Right atrium auricular region (tissue), 2 donors: ENCODE results near the gene DICER1. TPM values are rescaled to one million over a fixed set of nuclear protein-coding genes. Genes with fewer than 3 reads are reported as not detected.

Experiments used
- DNase-seq: peaks from one replicate; pipeline ENCODE4 v3.0.0-alpha.2; 2019; ENCODE audit warnings: low spot score
- H3K27ac ChIP-seq, 2 donors: fragments of 200-600 bp; sonication (generic); 1 replicate in 1 of 2; 2 replicates in 1 of 2; pipeline ENCODE4 v1.5.1; 2016 to 2019
- H3K27me3 ChIP-seq, 2 donors: fragments of 200-600 bp; sonication (generic); one replicate each; pipeline versions ENCODE4 v1.5.1 to v1.6.0; 2017 to 2019
- H3K36me3 ChIP-seq: fragments of 200-600 bp; sonication (generic); one replicate; pipeline ENCODE4 v1.5.1; 2016
- H3K4me1 ChIP-seq, 2 donors: fragments of 200-600 bp; sonication (generic); one replicate each; pipeline versions ENCODE4 v1.5.1 to v1.6.0; 2017 to 2019
- H3K4me3 ChIP-seq, 2 donors: fragments of 200-600 bp; sonication (generic); 1 replicate in 1 of 2; 2 replicates in 1 of 2; pipeline ENCODE4 v1.5.1; 2017 to 2019; ENCODE audit warnings: mild to moderate bottlenecking in 1 of 2, moderate library complexity in 1 of 2
- H3K9me3 ChIP-seq, 2 donors: fragments of 200-600 bp; sonication (generic); one replicate each; pipeline ENCODE4 v1.5.1; 2019
- CTCF ChIP-seq, 2 donors: fragments of 200-600 bp; sonication (generic); IDR thresholded peaks; one replicate each; pipeline ENCODE4 v1.5.1; 2019; ENCODE audit warnings: antibody characterized with exemption in 2 of 2
- total RNA-seq, 2 donors: library from RNA; depleted of rRNA; stranded (reverse); fragments of >200 nt; gene quantifications; one replicate each; pipeline ENCODE4 v1.1.0, GENCODE V29; 2016

DICER1 gene
- total RNA-seq, 2 donors from 2014 or later: 15.9 to 23.0 TPM

GRCh38 chr14:95132760-95133159 is 24.6 kb downstream of the DICER1 start:
- Histone ChIP-seq H3K36me3 (peaks cover 26% of the 10 kb centered on the region), H3K9me3 (no peaks in the 10 kb centered on the region), H3K4me3 (no peak overlapping the region), H3K27me3 (no peaks in the 10 kb centered on the region), H3K27ac (no peak overlapping the region), H3K4me1 (peaks cover 0 to 13% of the 10 kb centered on the region in 2 donors)
- no peak for DNase-seq
- TF ChIP-seq CTCF (IDR thresholded peaks at IDR 0.05): no peak

GRCh38 chr14:95130549-95130948 is 26.8 kb downstream of the DICER1 start:
- DNase-seq: no peak
- Histone ChIP-seq H3K36me3 (peaks cover 26% of the 10 kb centered on the region), H3K27me3 (no peaks in the 10 kb centered on the region), H3K4me3 (no peak overlapping the region), H3K9me3 (no peaks in the 10 kb centered on the region), H3K4me1 (peaks cover 0 to 13% of the 10 kb centered on the region in 2 donors), H3K27ac (no peak overlapping the region)
- no peak for TF ChIP-seq CTCF (IDR thresholded peaks at IDR 0.05)

GRCh38 chr14:95128140-95128539 is 29.2 kb downstream of the DICER1 start:
- peaks cover 44% of the 10 kb centered on the region for H3K36me3 ChIP-seq
- no peak for DNase-seq
- H3K4me1 ChIP-seq: peaks cover 0 to 5% of the 10 kb centered on the region in 2 donors
- H3K27me3 ChIP-seq: no peaks in the 10 kb centered on the region
- no peaks in the 10 kb centered on the region for H3K9me3 ChIP-seq
- no peak overlapping the region for H3K4me3 ChIP-seq
- no peak for TF ChIP-seq CTCF (IDR thresholded peaks at IDR 0.05)
- no peak overlapping the region for H3K27ac ChIP-seq

GRCh38 chr14:95127531-95127911 is 29.8 kb downstream of the DICER1 start:
- DNase-seq: no peak
- no peak overlapping the region for H3K4me3 ChIP-seq
- H3K4me1 ChIP-seq: peaks cover 0 to 5% of the 10 kb centered on the region in 2 donors
- H3K36me3 ChIP-seq: peaks cover 38% of the 10 kb centered on the region
- H3K27me3 ChIP-seq: no peaks in the 10 kb centered on the region
- no peak for TF ChIP-seq CTCF (IDR thresholded peaks at IDR 0.05)
- H3K27ac ChIP-seq: no peak overlapping the region
- no peaks in the 10 kb centered on the region for H3K9me3 ChIP-seq

- Histone ChIP-seq H3K36me3 (peaks cover 38% of the 10 kb centered on the region), H3K4me3 (no peak overlapping the region), H3K27ac (no peak overlapping the region), H3K9me3 (no peaks in the 10 kb centered on the region), H3K27me3 (no peaks in the 10 kb centered on the region), H3K4me1 (peaks cover 0 to 5% of the 10 kb centered on the region in 2 donors)
- no peak for TF ChIP-seq CTCF (IDR thresholded peaks at IDR 0.05)
- no peak for DNase-seq
Observed at GRCh38 chr14:95126906-95127530, 30.3 kb downstream of the DICER1 start.

GRCh38 chr14:95125915-95126314 is 31.4 kb downstream of the DICER1 start:
- H3K9me3 ChIP-seq: no peaks in the 10 kb centered on the region
- DNase-seq: no peak
- no peak for TF ChIP-seq CTCF (IDR thresholded peaks at IDR 0.05)
- peaks cover 0 to 5% of the 10 kb centered on the region in 2 donors for H3K4me1 ChIP-seq
- no peak overlapping the region for H3K4me3 ChIP-seq
- no peaks in the 10 kb centered on the region for H3K27me3 ChIP-seq
- H3K36me3 ChIP-seq: peaks cover 31% of the 10 kb centered on the region
- no peak overlapping the region for H3K27ac ChIP-seq
